Measurements from ENCODE around the gene CLEC4C. TPM values are rescaled to one million over a fixed set of nuclear protein-coding genes. Genes with fewer than 3 reads are reported as not detected.

CLEC4C gene
- total RNA-seq, 1 experiment from 2014 or later: not detected

DNA sequence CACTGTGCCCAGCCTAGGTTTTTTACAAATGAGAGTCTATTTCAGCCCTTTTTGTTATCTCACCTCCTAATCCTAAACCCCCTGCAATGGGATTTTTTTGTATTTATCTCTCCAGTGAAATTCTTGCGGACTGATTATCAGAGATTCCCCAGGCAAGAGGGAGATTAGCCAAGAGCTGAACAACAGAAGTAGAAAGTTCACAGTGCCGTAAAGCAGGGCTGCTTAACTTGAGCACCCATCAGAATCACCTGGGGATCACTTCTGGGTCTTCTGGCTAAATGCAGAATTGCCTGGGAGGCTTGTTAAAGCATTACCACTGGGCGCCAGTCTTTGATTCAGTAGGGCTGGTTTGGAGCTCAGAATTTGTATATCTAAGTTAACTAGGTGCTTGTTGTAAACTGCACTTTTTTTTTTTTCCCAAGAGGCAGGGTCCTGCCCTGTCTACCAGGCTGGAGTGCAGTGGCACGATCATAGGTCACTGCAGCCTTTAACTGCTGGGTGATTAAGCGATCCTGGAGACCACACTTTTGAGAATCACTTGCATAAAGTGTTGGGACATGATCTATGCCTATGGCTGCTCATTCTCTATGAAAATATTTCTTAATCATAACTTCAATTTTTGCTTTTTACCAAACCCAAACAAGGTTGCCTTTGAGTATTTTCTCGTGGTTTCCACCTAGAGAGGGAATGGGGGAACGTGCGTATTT, 37.1 kb downstream of the CLEC4C start:
- no peak for ATAC-seq
- Histone ChIP-seq H3F3A (ENCODE audit: low read length, unreplicated experiment) (no peaks in the 10 kb centered on the region), H3K27ac (ENCODE audit: low read length) (no peak overlapping the region), H3K27me3 (ENCODE audit: low read length) (peaks cover 16% of the 10 kb centered on the region), H3K36me3 (ENCODE audit: low read depth, low read length) (no peaks in the 10 kb centered on the region), H4K20me1 (ENCODE audit: low read length) (no peaks in the 10 kb centered on the region), H3K9me3 (ENCODE audit: low read length) (no peaks in the 10 kb centered on the region), H3K9ac (ENCODE audit: low read length) (no peak overlapping the region), H3K4me1 (ENCODE audit: insufficient read depth, low read length) (no peaks in the 10 kb centered on the region), H3K4me3 (ENCODE audit: low read length) (no peak overlapping the region), H3K4me2 (ENCODE audit: low read length) (no peak overlapping the region), H3K9me2 (replicated peaks; ENCODE audit: low read length) (no peaks in the 10 kb centered on the region), H2AFZ (ENCODE audit: low read length) (no peak overlapping the region), H3K79me2 (ENCODE audit: low read length) (no peaks in the 10 kb centered on the region)
- no TSS peak for BruUV-seq (replicated peaks)
- POLR2A ChIA-PET (ENCODE audit: unreplicated experiment): no interaction called here
- no peak for DNase-seq
- no peak for TF ChIP-seq EZH2phosphoT487 (IDR thresholded peaks at IDR 0.05; ENCODE audit: borderline replicate concordance, low read length)
- TF ChIP-seq, protein P1, sequence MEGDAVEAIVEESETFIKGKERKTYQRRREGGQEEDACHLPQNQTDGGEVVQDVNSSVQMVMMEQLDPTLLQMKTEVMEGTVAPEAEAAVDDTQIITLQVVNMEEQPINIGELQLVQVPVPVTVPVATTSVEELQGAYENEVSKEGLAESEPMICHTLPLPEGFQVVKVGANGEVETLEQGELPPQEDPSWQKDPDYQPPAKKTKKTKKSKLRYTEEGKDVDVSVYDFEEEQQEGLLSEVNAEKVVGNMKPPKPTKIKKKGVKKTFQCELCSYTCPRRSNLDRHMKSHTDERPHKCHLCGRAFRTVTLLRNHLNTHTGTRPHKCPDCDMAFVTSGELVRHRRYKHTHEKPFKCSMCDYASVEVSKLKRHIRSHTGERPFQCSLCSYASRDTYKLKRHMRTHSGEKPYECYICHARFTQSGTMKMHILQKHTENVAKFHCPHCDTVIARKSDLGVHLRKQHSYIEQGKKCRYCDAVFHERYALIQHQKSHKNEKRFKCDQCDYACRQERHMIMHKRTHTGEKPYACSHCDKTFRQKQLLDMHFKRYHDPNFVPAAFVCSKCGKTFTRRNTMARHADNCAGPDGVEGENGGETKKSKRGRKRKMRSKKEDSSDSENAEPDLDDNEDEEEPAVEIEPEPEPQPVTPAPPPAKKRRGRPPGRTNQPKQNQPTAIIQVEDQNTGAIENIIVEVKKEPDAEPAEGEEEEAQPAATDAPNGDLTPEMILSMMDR (conservative IDR thresholded peaks at IDR 0.05; ENCODE audit: low read depth, low read length): no peak
- no peak for TF ChIP-seq EZH2 (IDR thresholded peaks at IDR 0.05; ENCODE audit: low read length, unreplicated experiment)
- intact Hi-C loops (cut with micrococcal nuclease): no loop called here
- CTCF ChIA-PET: no interaction called here

DNA sequence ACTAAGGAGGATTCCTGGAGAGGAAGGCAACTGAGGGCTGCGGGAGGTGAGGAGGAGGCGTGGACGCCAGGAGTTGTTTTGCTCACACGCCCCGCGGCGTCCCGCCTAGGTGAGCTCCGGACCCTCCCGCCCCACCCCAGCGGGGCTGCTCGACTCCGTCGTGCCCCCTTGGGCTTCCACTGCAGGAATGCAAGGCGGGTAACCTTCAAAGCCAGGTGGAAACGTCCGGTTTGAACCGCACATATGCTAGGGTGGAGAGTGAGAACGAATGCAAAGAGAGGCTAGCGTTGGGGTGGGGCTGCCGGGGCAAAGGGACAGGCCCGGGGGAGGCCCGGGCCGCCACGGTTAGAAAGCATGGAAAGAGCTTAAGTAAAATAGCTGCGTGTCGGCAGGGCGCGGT, 41.3 kb downstream of the CLEC4C start:
- ATAC-seq: no peak
- no TSS peak for BruUV-seq (replicated peaks)
- TF ChIP-seq EZH2 (IDR thresholded peaks at IDR 0.05; ENCODE audit: low read length, unreplicated experiment): no peak
- no peak for TF ChIP-seq EZH2phosphoT487 (IDR thresholded peaks at IDR 0.05; ENCODE audit: borderline replicate concordance, low read length)
- TF ChIP-seq, protein P1 (conservative IDR thresholded peaks at IDR 0.05; ENCODE audit: low read depth, low read length): no peak
- Histone ChIP-seq H3K79me2 (ENCODE audit: low read length) (no peaks in the 10 kb centered on the region), H2AFZ (ENCODE audit: low read length) (no peak overlapping the region), H3K27me3 (ENCODE audit: low read length) (peaks cover 10% of the 10 kb centered on the region), H3K4me1 (ENCODE audit: insufficient read depth, low read length) (no peaks in the 10 kb centered on the region), H3K9me2 (replicated peaks; ENCODE audit: low read length) (no peaks in the 10 kb centered on the region), H3F3A (ENCODE audit: low read length, unreplicated experiment) (no peaks in the 10 kb centered on the region), H3K4me3 (ENCODE audit: low read length) (no peak overlapping the region), H3K4me2 (ENCODE audit: low read length) (no peak overlapping the region), H3K9ac (ENCODE audit: low read length) (no peak overlapping the region), H4K20me1 (ENCODE audit: low read length) (no peaks in the 10 kb centered on the region), H3K36me3 (ENCODE audit: low read depth, low read length) (no peaks in the 10 kb centered on the region), H3K27ac (ENCODE audit: low read length) (no peak overlapping the region), H3K9me3 (ENCODE audit: low read length) (no peaks in the 10 kb centered on the region)
- intact Hi-C loops (cut with micrococcal nuclease): no loop called here
- ChIA-PET POLR2A (ENCODE audit: unreplicated experiment) (no interaction called here), CTCF (no interaction called here)
- no peak for DNase-seq

DNA sequence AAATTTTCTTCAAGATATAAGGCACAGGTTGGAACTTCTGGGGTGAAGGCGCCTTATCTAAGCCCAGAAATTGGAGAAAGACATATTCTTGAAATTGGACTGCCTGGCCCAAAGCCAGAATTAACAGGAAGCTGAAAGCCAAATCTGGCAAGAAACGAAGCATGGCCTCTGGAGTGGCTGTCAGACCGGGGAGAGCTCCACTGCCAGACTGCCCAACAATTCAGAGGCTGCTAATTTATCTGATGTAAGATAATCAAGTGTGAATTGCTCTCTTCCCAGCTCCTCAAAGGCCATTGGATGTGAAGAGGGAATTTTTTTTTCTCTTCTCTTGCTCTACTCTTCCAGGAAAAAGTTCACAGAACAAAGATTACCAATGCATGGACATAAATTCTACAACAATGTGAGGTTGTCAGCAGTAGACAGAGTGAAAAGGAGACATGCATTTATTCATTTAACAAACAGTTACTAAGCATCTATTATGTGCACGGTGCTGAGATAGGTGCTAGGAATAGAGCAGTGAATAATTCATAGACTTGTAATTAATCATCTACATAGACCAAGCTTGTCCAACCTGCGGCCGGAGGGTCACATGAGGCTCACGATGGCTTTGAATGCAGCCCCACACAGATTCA, 51.5 kb downstream of the CLEC4C start, which contains the start of gene GDF3:
GDF3 (minus strand) TSS at position 210 of the 632 bp plus-strand sequence; CDS start at position 163, 47 bp downstream.
- Histone ChIP-seq H3K4me3 (ENCODE audit: low read length) (no peak within 1 kb of the TSS), H4K20me1 (ENCODE audit: low read length) (no peaks in the 10 kb centered on the region), H3K36me3 (ENCODE audit: low read depth, low read length) (no peaks in the 10 kb centered on the region), H3F3A (ENCODE audit: low read length, unreplicated experiment) (no peaks in the 10 kb centered on the region), H3K4me1 (ENCODE audit: insufficient read depth, low read length) (no peaks in the 10 kb centered on the region), H3K27ac (ENCODE audit: low read length) (no peak within 1 kb of the TSS), H3K27me3 (ENCODE audit: low read length) (peaks cover 13% of the 10 kb centered on the region; the same call in 1 of the 2 replicates), H3K9me2 (replicated peaks; ENCODE audit: low read length) (no peaks in the 10 kb centered on the region), H3K4me2 (ENCODE audit: low read length) (no peak within 1 kb of the TSS), H2AFZ (ENCODE audit: low read length) (no peak within 1 kb of the TSS), H3K79me2 (ENCODE audit: low read length) (no peaks in the 10 kb centered on the region), H3K9ac (ENCODE audit: low read length) (no peak within 1 kb of the TSS), H3K9me3 (ENCODE audit: low read length) (no peaks in the 10 kb centered on the region)
- DNase-seq (no peak), ATAC-seq (no peak)
- POLR2A ChIA-PET (ENCODE audit: unreplicated experiment): no interaction called here
- CTCF ChIA-PET: no interaction called here
- BruUV-seq (replicated peaks): no TSS peak
- intact Hi-C loops (cut with micrococcal nuclease): no loop called here
- TF ChIP-seq EZH2phosphoT487 (IDR thresholded peaks at IDR 0.05; ENCODE audit: borderline replicate concordance, low read length) (no peak), EZH2 (IDR thresholded peaks at IDR 0.05; ENCODE audit: low read length, unreplicated experiment) (no peak)
- TF ChIP-seq, protein P1 (conservative IDR thresholded peaks at IDR 0.05; ENCODE audit: low read depth, low read length): no peak

Measured in PC-3 (cell line).